Cardiac septum (tissue), 1 donor: ENCODE measurements around the gene PELO. TPM values are rescaled to one million over a fixed set of nuclear protein-coding genes. Genes with fewer than 3 reads are reported as not detected.
A peak's percentile ranks its signal among the peaks of the same experiment; 100 is the strongest.
"Not testable (repeated sequence)": the region's sequence is repeated elsewhere in the genome, so short reads cannot be mapped to it uniquely, and the experiment has no call there.

Source experiments
- DNase-seq: peaks from one replicate; pipeline ENCODE4 v3.0.0-alpha.2; 2020; ENCODE audit warnings: low spot score
- intact Hi-C: fragments of 100-400 bp; cut with DNase I; formaldehyde crosslinking; loops from one replicate; pipeline ENCODE4 v1.14.0; 2022
- total RNA-seq: library from RNA; stranded (reverse); fragmentation: NEBNext Ultra II Directional; extraction: Animal tissue kit (Norgen Biotek cat#: 25700); gene quantifications from one replicate; pipeline ENCODE4 v1.2.1, GENCODE V29; 2021
- donor health status: DM: no; HTN: no; CAD: no.

The PELO gene
- total RNA-seq, 1 donor from 2014 or later: 29.3 TPM

DNA sequence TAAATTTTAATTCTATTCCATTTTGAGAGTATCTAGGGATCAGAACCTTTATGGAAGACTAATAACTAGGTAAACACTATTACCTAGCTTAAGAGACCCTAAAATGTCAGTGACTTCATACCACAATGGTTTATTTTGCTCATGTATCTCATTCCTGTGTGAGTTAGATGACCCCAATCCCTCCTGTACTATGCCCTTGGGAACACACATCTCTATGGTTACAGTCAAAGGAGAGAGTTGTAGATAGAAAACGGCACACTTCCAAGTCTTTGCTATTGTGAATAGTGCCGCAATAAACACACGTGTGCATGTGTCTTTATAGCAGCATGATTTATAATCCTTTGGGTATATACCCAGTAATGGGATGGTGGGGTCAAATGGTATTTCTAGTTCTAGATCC is 31.1 kb downstream of the PELO start:
- DNase-seq, intact Hi-C loops: not testable (repeated sequence)

DNA sequence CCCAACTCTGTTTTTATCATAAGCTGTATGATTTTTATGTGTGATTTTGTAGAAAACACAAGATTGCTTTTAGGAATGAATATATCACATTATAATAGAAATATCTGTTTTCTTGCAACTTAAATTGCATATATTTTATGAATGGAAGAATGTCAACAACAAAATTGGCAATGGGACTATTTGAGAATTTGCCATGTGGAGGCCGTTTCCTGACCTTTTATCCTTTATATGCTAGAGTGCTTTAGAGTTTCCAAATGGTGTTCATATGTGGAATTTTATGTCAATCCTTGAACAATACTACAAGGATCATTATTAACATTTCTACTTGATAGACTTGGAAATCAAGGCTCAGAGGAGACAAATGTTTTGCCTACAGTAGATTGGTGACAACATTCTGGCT is 34.2 kb downstream of the PELO start:
- intact Hi-C loops: no loop called here
- DNase-seq: no peak

DNA sequence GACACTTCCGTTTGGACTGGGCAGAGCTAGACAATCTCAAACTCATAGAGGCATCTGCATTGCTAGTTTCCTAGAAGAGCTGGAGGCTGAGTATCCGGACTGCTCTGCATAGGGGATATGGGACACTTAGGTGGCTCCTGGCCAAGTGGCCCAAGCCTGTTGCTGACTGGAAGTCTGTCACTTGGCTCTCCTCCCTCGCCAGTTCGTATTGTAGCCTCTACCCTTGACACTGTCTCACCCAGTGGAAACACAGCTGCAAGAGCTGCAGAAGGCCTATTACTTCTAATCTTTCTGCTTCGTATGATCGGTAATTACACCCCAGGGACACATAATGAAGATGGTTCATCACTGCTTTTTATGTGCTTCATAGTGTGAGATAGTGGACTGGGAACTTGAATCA is 34.7 kb downstream of the PELO start:
- intact Hi-C loops: no loop called here

DNA sequence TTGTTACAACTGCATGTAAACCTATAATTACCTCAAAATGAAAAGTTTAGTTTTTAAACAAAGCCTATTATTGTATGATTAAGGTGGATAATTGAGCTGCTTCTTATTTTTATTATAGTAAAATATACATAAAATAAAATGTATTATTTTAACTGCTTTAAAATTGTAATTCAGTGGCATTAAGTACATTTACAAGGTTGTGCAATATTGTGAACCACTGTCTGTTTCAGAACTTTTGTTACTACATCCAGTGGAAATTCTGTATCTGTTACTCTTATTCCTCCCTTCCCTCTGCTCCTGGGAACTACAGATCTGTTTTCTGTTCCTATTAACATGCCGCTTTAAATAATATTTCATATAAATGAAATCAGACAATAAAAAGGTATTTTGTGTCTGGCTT is 37.1 kb downstream of the PELO start:
- intact Hi-C loops: no loop called here
- DNase-seq: no peak

More for the DNA sequence above, 34.7 kb downstream of the PELO start:
- DNase-seq: peak; percentile 84

DNA sequence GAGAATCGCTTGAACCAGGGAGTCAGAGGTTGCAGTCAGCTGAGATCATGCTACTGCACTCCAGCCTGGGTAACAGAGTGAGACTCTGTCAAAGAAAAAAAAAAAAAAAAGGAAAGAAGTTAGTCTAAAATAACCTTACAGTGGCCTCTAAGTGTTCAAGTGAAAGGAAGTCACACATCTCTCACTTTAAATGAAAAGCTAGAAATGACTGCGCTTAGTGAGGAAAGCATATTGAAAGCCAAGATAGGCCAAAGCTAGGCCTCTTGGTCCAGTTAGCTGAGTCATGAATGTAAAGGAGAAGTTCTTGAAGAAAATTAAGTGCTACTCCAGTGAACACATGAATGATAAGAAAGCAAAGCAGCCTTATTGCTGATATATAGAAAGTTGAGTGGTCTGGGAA is 38.1 kb downstream of the PELO start:
- intact Hi-C loops: no loop called here
- DNase-seq: no peak

DNA sequence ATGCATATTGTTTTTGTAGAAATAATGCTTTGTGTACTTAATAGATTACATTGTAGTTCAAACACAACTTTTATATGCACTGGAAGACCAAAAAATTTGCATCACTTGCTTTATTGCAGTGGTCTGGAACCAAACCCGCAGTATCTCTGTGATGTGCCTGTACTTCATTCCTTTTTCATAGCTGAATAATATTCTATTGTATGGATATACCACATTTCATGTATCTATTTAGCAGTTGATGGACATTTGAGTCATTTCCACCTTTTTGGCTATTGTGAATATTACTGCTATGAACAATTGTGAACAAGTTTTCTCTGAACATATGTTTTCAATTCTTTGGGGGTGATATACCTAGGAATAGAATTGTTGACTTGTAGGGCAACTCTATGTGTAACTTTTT is 40.1 kb downstream of the PELO start:
- intact Hi-C loops: no loop called here
- DNase-seq: no peak

DNA sequence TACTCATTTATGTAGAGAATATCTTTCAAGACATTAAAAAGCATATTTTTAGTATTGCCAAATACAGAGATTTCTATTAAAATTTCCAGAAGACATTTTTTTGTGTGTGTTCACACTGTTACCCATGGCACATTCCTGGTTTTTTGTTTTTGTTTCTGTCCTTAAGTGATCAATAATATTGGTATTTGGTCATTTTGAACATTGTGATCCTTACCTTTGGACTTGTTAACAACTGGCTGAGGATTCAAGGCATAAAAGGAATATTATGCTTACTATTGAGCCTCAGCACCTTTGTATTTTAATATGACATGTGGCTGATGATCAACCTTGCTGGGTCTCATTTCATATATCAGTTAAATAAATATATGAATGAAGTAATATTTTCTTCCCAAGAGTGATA is 41.9 kb downstream of the PELO start:
- DNase-seq: no peak
- intact Hi-C loops: no loop called here

DNA sequence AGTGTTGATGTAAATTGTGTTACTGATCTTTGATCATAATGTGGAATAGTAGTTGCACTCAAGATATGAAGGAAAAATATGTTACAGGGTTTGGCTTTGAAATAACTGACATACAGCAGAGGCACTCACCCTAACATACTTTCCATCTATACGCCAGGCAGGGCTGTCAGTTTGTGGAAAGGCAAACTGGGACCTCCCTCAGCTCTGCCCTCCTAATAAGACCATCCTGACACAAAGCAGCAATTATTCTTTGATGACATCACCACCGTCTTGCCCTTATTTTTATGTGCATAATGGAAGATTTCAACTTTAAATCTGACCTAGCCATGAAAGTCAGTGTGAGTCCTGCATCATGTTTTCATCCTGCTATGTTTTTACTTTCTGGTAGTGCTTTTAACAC is 42.9 kb downstream of the PELO start:
- intact Hi-C loops: no loop called here
- no peak for DNase-seq

DNA sequence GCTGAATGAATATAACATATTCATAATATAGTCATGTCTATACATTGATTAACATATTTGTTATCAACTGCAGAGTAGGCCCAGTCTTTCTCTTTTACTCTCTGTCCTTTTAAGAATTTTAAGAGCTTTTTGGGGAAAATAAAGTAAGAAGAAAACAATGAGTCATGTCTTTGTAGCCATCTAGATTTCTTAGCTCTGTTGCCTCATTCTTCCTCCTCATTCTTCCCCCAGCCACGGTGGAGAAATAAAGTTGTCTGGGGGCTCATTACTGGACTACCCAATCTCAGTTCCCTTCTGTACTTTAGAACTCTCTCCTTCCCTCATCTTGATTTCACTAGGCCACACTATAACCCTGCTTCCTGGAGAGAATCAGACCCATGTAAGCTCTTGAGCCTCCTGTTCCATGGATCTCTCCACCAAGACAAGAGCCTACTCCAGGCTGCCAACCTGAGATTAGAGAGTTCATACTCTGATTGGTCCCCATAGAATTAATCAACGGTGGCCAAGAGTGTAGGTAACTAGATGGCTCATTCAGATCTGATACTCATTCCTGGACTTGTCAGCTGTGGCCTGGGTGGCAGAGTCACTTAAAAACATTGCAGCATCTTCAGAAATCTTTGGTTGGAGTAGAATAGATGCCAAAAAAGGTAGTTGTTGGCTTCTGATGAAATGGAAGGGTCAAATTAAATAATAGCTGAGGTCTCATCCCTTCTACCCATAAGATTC is 44.2 kb downstream of the PELO start:
- intact Hi-C loops: no loop called here
- no peak for DNase-seq

DNA sequence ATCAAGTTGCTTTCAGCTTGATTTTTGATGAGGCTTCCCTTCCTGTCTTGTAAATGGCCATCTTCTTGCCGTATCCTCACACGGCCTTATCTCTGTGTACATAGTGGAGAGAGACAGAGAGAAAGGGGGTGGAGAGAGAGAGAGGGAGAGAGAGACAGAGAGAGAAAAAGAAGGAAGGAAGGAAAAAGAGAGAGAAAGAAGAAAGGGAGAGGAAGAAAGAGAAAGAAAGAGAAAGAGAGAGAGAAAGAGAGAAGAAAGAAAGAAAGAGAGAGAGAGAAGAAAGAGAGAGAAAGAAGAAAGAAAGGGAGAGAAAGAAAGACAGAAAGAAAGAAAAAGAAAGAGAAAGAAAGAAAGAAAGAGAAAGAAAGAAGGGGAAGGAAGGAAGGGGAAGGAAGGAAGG is 46.6 kb downstream of the PELO start:
- no peak for DNase-seq
- intact Hi-C loops: no loop called here

DNA sequence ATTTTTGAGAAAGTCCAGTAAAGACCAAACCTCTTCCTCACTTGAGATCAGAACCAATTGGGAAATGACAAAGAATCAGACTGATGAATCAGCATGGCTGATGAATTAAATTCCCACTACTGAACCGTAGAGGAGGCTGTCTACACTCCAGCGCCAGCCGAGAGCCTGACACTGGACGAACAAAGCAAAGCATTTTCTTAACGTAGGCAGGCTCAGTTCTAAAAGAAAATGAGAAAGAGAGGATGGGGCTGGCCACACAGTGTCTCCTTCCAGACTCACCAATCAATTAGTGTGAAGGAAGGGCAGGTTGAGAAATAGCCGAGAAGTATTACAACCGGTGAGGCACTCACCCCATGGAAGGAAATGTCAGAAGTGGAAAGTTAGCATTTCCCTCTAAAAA is 49.4 kb downstream of the PELO start:
- no peak for DNase-seq

More for the DNA sequence above, 49.4 kb downstream of the PELO start:
- intact Hi-C loops: no loop called here

Other genes with a start within 250 kb of the PELO start
- 40.3 TPM for gene ITGA1, start within 50 bp of the PELO start, total RNA-seq
- 1.4 TPM for gene ITGA2, start 201.4 kb downstream of the PELO start, total RNA-seq